Effector CD8-positive, alpha-beta T cell (primary cell): Measurements from ENCODE around the gene SGSM1.

Experiments
- DNase-seq: peaks from one replicate; lab custom pipeline; 2025; lab: John Stamatoyannopoulos, UW

SGSM1 gene

GRCh38 chr22:24950272-24950902 lies 144.4 kb downstream of the SGSM1 start:
- no peak for DNase-seq

- DNase-seq = peak; percentile 78
These were observed 146.2 kb downstream of the SGSM1 start, which contains the start of gene KIAA1671 for GRCh38 chr22:24951942-24952836. Gene KIAA1671 (plus strand): TSS chr22:24952716. CDS start chr22:25028000, 75,284 bp downstream.

GRCh38 chr22:24952837-24953383 lies 146.9 kb downstream of the SGSM1 start:
- no peak for DNase-seq

- DNase-seq = no peak
These were observed 147.5 kb downstream of the SGSM1 start for GRCh38 chr22:24953384-24954113.

- no peak for DNase-seq
These were observed 148.1 kb downstream of the SGSM1 start for GRCh38 chr22:24954114-24954463.

GRCh38 chr22:24954856-24955255 lies 148.8 kb downstream of the SGSM1 start:
- no peak for DNase-seq

- no peak for DNase-seq
These were observed 151.0 kb downstream of the SGSM1 start for GRCh38 chr22:24957043-24957442.

GRCh38 chr22:24961217-24961844 lies 155.3 kb downstream of the SGSM1 start:
- DNase-seq = no peak

GRCh38 chr22:24962094-24962493 lies 156.1 kb downstream of the SGSM1 start:
- DNase-seq = no peak

GRCh38 chr22:24962835-24963234 lies 156.8 kb downstream of the SGSM1 start:
- DNase-seq = no peak

- no peak for DNase-seq
These were observed 158.4 kb downstream of the SGSM1 start for GRCh38 chr22:24964441-24964840.

GRCh38 chr22:24965822-24966626 lies 160.0 kb downstream of the SGSM1 start:
- no peak for DNase-seq

GRCh38 chr22:24968066-24968561 lies 162.1 kb downstream of the SGSM1 start:
- no peak for DNase-seq

GRCh38 chr22:24969560-24970301 lies 163.7 kb downstream of the SGSM1 start:
- DNase-seq = no peak

- no peak for DNase-seq
These were observed 166.4 kb downstream of the SGSM1 start for GRCh38 chr22:24972369-24972768.

GRCh38 chr22:24973872-24974271 lies 167.9 kb downstream of the SGSM1 start:
- DNase-seq = no peak

GRCh38 chr22:24975125-24975640 lies 169.2 kb downstream of the SGSM1 start:
- no peak for DNase-seq

GRCh38 chr22:24975813-24976341 lies 169.9 kb downstream of the SGSM1 start:
- DNase-seq = no peak

- DNase-seq = no peak
These were observed 170.6 kb downstream of the SGSM1 start for GRCh38 chr22:24976442-24977218.
